UCSD-AML1 (cell line): ENCODE measurements around the gene NCKAP1.
"Not testable (repeated sequence)": the region's sequence is repeated elsewhere in the genome, so short reads cannot be mapped to it uniquely, and the experiment has no call there.

Experiments
- DNase-seq: peaks from one replicate; lab custom pipeline; 2025; ENCODE audit not compliant: unreplicated experiment; lab: John Stamatoyannopoulos, UW

The NCKAP1 gene, protein sequence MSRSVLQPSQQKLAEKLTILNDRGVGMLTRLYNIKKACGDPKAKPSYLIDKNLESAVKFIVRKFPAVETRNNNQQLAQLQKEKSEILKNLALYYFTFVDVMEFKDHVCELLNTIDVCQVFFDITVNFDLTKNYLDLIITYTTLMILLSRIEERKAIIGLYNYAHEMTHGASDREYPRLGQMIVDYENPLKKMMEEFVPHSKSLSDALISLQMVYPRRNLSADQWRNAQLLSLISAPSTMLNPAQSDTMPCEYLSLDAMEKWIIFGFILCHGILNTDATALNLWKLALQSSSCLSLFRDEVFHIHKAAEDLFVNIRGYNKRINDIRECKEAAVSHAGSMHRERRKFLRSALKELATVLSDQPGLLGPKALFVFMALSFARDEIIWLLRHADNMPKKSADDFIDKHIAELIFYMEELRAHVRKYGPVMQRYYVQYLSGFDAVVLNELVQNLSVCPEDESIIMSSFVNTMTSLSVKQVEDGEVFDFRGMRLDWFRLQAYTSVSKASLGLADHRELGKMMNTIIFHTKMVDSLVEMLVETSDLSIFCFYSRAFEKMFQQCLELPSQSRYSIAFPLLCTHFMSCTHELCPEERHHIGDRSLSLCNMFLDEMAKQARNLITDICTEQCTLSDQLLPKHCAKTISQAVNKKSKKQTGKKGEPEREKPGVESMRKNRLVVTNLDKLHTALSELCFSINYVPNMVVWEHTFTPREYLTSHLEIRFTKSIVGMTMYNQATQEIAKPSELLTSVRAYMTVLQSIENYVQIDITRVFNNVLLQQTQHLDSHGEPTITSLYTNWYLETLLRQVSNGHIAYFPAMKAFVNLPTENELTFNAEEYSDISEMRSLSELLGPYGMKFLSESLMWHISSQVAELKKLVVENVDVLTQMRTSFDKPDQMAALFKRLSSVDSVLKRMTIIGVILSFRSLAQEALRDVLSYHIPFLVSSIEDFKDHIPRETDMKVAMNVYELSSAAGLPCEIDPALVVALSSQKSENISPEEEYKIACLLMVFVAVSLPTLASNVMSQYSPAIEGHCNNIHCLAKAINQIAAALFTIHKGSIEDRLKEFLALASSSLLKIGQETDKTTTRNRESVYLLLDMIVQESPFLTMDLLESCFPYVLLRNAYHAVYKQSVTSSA

DNA sequence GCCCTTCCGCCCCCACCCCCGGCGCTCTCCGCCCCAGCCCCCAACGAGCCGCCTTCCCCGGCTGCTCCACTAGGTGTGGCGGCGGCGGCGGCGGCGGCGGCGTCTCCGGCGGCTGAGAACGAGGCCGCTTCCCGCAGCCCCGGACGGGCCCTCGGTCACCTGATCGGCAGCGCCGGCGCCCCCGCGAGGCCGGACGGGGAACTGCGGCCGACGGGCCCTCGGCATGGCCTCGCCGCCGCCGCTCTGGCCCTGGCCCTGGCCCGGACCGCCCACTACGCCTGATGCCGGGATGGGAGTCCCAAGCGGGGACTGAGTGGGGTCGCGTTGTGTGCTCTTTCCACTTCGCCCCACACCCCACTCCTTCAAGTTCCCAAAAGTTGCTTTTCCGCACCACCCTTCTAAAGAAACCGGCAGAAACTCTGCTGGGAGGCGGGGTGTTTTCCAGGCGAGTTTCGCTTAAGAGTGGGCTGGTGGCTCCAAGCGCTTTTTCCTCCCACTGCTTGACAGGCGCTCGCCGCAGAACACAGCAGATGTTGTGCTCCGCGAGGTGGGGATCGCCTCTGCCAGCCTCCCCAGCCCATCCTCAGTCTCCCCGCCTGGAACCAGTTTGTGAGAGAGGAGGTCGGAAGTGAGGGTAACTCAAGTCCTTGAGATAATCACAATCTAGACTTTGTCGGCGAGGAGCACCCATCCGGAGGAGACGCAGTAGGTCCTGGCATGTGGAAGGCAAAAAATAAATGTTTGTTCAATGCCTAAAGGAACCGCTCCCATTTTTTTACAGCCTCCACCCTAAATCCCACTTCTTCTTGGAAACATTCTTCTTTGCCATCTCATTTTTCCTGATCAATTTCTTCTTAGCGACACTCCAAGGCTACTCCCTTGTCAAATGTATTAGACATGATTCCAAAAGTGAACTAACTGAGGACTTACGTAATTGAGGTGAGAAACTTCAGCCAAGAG, at the start of gene NCKAP1:
TSS of gene NCKAP1 (minus strand) at position 117 of the 960 bp plus-strand sequence. CDS start 358 bp downstream, outside the sequence.
- peak; percentile 86 for DNase-seq

DNA sequence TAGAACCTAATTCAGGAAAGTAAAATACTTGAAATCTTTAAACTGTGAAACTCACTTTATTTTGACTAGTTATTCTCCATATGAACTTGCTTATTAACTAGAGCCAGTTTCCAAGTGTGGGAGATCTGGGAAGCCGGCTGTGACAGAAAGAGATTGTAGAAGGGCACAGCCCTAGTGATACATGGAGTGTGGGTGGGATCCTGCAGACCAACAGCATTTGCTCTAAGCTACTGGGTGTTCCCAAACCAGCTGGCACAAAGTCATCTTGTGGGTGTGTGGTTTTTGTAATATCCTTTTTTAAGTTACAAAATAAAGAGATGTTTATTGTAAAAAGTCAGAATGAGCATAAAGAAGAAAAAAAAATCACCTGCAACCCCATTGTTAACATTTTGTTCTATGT, 43.7 kb upstream of the NCKAP1 start:
- DNase-seq, result no peak

DNA sequence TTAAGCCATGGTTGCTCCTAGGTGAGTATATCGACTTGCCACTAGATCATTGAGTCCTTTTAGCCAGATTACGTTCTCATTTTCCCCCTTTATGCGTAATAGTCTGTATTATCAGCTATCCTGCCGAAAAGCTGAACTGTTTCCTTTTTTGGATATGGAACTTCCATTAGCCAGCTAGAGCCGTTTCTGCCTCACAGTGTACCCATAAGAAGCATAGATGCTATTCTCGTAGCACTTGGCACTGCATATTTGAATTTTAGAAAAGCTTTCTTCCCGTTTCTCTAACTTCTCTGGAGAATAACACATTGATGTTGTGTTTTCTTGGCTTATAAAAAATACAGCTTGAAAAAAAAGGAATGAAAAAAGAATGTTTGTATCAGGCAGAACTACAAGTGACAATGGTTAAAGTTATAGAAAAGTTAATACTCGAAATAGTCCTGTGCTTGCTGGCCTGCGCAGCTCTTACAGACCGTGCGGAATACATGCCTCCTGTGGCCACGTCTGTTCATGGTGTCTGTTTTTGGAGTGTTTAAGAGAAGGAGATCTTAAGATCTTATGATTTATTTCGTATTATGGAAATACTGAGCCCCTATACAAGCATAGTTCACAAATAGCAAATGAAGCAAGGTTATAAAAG, 41.0 kb upstream of the NCKAP1 start:
- no peak for DNase-seq

DNA sequence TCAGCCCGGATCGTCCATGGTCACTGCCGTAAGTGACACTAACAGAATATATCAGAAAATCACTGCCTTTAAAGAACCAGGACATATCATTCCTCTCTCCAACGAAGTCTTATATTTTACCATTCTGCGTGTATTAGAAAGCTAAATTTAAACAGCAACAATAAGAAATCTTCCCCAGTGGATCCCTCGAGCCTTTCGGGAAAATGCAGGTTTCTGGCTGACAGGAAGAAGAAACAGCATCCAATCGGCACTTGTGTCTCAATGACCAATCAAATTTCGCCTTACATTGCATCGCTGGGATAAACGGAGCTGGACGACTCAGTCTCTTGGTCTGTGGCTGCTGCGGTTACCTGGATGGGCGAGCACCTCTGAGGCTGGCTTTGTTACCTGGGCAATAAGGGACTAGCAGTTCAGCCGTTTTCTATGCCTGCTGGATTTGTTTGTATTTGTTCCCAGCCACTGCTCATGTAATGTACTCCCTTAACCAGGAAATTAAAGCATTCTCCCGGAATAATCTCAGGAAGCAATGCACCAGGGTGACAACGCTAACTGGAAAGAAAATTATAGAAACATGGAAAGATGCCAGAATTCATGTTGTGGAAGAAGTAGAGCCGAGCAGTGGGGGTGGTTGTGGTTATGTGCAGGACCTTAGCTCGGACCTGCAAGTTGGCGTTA, 40.3 kb upstream of the NCKAP1 start, which contains the start of gene DUSP19:
TSS of gene DUSP19 (plus strand) at position 284 of the 675 bp plus-strand sequence. CDS start at position 471, 187 bp downstream.
- DNase-seq, result peak; percentile 77

DNA sequence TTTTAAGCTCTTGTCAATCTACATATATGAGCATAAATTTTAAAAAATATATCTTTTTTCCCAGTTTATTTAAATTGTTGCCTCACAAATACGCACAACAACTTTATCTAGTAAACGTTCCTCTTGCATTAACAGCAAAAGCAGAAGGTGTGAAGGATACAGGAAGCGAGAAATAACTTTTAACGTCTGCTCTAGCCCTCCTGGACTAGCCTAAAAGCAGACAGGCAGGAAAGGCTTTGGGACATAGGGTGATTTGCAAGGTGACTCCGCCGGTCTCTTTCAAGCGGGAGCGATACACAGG, 39.9 kb upstream of the NCKAP1 start:
- DNase-seq, result peak; percentile 51

DNA sequence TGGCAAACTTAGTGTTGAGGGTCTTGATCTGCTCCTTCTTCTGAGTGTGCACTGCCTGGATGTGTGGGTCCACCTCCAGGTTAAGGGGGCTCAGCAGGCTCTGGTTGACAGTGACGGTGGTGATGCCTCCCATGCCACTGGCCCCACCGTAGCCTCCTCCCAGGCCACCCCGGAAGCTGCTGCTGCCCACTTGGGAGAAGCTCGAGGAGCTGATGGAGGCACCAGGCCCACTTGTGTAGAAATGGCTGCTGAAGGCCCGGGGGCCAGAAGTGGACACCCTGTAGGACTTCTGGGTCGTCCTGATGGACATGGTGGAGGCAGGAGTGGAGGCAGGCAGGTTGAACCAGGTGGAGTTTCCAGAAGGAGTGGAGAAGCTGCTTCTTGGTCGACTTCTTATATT, 33.9 kb upstream of the NCKAP1 start:
- no peak for DNase-seq

DNA sequence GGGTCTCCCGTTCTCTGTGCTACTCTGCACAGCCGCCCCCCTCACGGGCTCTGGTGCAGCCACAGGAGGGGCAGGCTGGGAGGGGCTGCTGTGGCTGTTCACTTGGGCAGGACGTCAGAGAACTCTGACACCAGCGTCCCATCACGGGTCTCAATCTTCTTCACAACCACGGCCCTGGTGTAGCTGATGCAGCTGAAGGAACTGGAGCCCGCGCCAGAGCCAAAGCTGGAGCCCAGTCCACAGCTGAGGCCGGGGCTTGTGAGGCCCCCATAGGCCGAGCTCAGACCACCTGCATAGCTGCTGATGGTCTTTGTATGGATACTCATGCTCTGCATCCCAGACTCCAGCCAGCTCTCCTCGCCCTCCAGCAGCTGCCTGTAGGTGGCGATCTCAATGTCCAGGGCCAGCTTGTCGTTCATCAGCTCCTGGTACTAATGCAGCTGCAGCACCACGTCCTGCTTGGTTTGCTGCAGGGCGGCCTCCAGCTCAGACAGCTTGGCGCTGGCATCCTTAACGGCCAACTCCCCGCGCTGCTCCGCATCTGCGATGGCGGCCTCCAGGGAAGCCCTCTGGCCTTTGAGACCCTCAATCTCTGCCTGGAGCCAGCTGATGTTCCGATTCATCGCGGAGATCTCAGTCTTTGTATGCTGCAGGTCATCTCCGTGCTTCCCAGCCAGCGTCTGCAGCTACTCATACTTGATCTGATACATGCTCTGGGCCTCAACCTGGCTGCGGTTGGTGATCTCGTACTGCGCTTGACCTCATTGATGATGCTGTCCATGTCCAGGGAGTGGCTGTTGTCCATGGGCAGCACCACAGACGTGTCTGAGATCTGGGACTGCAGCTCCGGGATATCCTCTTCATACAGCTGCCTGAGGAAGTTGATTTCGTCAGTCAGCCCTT, 32.9 kb upstream of the NCKAP1 start:
- peak; percentile 30 for DNase-seq

DNA sequence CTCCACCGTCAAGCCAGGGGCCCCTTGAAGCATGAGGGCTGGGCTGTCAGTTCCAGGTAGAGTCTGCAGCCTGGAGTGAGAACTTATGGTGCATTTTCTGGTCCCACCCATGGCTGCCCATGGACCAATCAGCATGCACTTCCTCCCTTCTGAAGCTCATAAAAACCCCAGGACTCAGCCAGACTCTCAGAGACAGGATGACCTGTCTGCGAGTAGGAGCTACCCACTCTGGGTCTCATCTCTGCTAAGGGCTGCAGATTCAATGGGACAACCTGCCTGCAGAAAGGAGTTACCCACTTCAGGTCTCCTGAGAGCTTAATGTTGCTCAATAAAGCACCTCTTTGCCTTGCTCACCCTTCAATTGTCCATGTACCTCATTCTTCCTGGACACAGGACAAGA, 30.9 kb upstream of the NCKAP1 start:
- DNase-seq, result no peak

DNA sequence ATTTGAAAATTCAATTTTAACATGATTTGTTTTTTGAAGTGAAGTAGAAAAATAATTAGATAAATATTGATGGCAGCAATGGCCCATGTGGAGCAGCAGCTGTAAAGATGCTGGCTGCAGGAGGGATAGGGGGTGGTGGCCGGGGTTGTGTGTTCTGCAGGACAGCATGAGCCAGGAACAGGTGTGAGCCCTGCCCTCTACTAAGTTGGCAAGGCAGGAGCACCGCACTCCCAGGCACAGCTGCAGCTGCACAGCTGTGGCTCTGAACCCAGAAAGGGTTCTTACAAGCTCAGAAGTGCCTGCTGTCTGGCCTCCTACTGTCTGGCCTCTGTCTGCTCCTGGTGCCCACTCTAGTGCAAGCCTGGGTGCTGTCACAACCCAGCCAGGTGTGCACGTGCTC, 30.3 kb upstream of the NCKAP1 start:
- DNase-seq, result no peak

DNA sequence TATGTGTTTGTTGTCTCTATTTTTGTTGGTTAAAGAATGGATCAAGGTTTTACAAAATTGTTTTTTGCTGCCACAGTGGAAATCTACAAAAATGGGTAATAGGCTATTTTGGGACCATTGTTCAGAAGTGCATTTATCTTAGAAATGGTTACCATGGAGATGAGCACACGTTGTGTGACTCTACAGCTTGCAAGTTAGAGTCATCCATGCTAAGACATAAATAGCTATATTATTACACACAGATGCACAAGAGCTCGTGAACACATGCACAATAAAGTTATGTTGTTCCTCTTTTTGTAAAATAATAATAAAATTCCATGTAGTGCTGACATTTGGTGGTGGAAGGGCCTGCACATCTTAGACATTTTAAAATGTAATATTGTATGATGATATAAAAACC, 24.8 kb upstream of the NCKAP1 start:
- no peak for DNase-seq

DNA sequence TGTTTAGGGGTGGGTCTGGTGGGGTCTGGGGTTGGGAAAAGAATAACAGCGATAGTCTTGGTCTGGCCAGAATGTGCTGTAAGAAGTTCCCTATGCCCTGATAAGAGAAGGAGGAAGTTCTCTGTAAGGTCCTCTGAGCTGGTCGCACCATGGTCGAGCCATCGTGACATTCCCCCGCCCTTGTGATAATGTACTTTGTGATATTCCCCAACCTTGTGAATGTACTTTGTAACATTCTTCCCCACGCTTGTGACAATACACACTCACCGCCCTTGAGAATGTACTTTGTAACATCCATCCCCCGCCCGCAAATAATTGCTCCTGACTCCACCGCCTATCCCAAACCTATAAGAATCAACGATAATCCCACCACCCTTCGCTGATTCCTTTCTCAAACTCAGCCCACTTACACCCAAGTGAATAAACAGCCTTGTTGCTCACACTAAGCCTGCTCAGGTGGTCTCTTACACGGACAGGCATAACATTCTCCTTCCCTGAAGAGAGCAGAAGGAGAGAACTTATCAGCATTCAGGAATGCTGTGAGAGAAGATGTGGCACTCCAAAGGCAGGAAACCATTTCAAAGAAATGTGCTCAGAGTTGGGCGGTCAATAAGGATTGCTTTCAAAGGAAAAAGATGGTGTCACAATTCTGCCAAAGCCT, 22.4 kb upstream of the NCKAP1 start:
- no peak for DNase-seq

DNA sequence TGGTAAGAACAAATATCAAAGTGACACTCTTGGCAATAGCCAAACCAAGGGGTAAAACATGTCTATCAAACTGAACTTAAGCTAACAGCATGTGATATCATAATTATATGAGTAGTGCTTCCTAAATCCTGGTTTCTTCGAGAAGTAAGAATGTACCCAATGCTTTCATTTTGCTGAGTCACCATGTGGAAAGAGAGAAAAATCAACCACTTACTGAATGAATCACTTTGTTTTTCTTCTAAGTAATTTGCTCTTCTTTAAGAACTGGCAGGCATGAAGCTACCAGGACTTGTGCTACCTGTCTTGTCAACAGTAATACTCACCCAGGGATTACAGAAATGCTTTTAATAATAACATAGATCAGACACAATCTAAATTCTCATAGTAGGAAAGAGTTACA, 21.3 kb upstream of the NCKAP1 start:
- DNase-seq, result no peak

DNA sequence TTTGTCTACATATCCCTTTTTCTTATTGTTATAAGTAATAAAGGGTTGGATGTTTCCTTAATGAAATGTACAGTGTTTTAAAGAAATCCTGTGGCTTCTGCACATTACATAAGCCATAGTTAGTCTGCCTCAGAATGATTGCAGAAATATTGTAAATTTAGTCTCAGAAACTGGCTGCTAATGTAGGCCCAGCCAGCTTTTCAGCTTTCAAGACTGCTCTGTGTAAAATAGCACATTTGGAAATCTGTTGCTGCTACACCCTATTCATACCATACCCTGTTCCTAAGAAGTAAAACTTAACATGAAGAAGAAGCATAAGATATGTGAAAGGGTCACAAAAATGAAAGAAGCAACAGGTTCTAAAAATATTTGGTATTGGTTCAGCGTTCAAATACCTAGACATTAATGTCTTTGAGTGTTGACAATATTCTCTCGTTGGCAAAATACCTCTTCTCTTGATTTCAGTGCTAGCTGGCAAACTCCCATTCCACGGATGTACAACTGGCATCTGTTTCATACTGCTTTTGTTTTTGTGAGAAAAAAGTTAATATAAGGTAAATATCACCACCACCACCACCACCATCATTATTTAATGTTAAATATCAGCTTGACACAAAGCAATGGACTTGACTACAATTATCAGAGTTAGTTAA, 19.2 kb upstream of the NCKAP1 start:
- DNase-seq, result no peak

DNA sequence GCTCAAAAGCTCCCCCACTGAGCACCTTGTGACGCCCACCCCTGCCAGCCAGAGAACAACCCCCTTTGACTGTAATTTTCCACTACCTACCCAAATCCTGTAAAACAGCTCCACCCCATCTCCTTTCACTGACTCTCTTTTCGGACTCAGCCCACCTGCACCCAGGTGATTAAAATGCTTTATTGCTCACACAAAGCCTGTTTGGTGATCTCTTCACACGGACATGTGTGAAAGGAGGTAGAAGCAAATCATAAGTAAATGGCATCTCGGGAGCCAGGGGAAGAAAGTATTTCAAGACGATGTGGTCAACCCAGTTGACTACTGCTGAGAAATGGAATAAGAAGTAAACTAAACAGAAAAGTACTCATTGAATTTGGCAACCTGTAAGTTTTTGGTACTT, 11.2 kb upstream of the NCKAP1 start:
- no peak for DNase-seq

DNA sequence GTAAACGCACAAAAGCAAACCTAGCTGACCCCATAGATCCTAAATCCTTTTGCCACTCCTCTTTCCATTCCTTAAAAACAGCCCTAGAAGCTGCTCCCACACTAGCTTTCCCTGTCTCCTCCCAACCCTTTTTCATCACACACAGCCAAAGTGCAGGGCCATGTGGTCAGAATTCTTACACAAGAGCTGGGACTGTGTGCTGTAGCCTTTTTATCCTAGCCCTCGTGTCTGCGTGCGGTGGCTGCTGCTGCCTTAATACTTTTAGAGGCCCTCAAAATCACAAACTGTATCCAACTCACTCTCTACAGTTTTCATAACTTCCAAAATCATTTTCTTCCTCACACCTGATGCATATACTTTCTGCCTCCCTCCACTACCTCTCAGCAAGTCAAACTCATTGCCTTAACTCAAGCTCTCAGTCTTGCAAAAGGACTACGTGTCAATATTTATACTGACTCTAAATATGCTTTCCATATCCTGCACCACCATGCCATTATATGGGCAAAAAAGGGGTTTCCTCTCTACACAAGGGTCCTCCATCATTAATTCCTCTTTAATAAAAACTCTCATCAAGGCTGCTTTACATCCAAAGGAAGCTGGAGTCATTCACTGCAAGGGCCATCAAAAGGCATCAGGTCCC, 9.3 kb upstream of the NCKAP1 start:
- DNase-seq, result not testable (repeated sequence)

DNA sequence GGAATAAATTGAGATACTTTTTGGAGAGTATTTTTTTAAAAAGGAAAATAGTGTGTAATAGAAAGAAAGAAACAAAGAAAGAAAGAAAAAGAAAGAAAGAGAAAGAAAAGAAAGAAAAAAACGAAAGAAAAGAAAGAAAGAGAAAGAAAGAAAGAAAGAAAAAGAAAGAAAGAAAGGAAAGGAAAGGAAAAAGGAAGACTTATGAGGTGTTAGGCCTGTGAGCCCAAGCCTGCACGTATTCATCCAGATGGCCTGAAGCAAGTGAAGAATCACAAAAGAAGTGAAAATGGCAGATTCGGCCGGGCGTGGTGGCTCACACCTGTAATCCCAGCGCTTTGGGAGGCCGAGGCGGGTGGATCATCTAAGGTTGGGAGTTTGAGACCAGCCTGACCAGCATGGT, 5.3 kb upstream of the NCKAP1 start:
- not testable (repeated sequence) for DNase-seq

DNA sequence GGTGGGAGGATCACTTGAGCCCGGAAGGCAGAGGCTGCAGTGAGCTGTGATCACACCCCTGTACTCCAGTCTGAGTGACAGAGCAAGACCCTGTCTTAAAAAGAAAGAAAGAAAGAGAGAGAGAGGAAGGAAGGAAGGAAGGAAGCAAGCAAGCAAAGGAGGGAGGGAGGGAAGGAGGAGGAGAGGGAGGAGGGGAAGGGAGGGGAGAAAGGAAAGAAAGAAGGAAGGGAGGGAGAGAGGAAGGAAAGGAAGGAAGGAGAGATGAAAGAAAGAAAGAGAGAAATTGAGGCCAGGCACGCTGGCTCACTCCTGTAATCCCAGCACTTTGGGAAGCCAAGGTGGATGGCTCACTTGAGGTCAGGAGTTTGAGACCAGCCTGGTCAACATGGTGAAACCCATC, 2.3 kb upstream of the NCKAP1 start:
- no peak for DNase-seq
